PFSK-1 (cell line): ENCODE measurements around the gene SULT2B1.

ENCODE experiments used
- FOXP2 ChIP-seq: optimal IDR thresholded peaks from 2 replicates; pipeline ENCODE3; 2011; ENCODE audit warnings: borderline replicate concordance, control low read depth, inconsistent platforms; ENCODE audit not compliant: insufficient read depth; ENCODE audit errors: extremely low read length, extremely low read depth
- POLR2AphosphoS5 ChIP-seq: IDR thresholded peaks from 2 replicates; pipeline ENCODE4 v1.6.1; 2012; ENCODE audit warnings: low read depth, mild to moderate bottlenecking, control low read depth, low read length, moderate library complexity
- SIN3A ChIP-seq: IDR thresholded peaks from 2 replicates; pipeline ENCODE4 v1.6.1; 2012; ENCODE audit warnings: mild to moderate bottlenecking, low read length, moderate library complexity, borderline replicate concordance; ENCODE audit not compliant: insufficient read depth
- TAF1 ChIP-seq: IDR thresholded peaks from 2 replicates; pipeline ENCODE4 v1.6.1; 2012; ENCODE audit warnings: low read length, control low read depth, borderline replicate concordance; ENCODE audit not compliant: insufficient read depth
- TF ChIP-seq, protein P1 (sequence below), 2 experiments: IDR thresholded peaks; 2 replicates each; pipeline versions ENCODE4 v1.6.1 to v1.8.0; 2011 to 2012; ENCODE audit warnings: low read depth in 2 of 2, low read length in 2 of 2, control low read depth in 1 of 2, inconsistent platforms in 1 of 2, mild to moderate bottlenecking in 1 of 2, moderate library complexity in 1 of 2; ENCODE audit not compliant: insufficient read depth in 1 of 2

Gene SULT2B1

DNA sequence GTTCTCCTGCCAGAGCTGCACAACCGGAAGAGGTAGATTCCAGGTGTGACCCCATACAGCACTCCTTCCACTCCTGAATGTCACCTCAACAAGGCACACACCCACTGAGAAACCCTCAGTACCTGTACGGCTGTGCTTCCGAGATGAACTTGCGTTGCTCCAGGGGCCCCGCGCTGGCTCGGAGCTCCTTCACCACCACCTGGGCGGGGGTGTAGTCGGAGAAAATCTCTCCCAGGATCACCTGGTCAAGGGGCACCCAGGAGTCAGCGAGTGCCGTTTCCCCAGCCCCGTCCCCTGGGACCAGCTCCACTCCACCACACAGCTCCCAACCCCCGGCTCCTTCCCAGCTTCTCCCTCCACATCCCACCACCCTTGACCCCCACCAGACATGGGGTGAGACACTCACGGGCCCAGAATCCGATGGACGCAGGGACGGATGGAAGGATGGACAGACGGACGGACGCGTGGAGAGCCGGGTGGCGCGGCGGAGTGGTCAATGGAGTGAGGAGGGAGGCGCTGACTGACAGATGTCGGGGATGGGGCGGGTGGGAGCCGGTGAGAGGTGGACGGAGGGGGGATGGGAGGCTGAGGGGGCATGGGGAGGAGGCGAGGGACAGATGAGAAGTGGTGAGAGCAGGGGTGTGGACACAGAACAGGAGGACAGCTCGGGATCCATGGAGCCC lies 43.1 kb upstream of the SULT2B1 start:
- no peak for TF ChIP-seq FOXP2
- TF ChIP-seq SIN3A, result no peak
- no peak for TF ChIP-seq TAF1
- TF ChIP-seq, protein P1, sequence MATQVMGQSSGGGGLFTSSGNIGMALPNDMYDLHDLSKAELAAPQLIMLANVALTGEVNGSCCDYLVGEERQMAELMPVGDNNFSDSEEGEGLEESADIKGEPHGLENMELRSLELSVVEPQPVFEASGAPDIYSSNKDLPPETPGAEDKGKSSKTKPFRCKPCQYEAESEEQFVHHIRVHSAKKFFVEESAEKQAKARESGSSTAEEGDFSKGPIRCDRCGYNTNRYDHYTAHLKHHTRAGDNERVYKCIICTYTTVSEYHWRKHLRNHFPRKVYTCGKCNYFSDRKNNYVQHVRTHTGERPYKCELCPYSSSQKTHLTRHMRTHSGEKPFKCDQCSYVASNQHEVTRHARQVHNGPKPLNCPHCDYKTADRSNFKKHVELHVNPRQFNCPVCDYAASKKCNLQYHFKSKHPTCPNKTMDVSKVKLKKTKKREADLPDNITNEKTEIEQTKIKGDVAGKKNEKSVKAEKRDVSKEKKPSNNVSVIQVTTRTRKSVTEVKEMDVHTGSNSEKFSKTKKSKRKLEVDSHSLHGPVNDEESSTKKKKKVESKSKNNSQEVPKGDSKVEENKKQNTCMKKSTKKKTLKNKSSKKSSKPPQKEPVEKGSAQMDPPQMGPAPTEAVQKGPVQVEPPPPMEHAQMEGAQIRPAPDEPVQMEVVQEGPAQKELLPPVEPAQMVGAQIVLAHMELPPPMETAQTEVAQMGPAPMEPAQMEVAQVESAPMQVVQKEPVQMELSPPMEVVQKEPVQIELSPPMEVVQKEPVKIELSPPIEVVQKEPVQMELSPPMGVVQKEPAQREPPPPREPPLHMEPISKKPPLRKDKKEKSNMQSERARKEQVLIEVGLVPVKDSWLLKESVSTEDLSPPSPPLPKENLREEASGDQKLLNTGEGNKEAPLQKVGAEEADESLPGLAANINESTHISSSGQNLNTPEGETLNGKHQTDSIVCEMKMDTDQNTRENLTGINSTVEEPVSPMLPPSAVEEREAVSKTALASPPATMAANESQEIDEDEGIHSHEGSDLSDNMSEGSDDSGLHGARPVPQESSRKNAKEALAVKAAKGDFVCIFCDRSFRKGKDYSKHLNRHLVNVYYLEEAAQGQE (IDR thresholded peaks at IDR 0.05; ENCODE audit: insufficient read depth in 1 of 2, low read depth in 2 of 2, low read length in 2 of 2), result no peak
- TF ChIP-seq POLR2AphosphoS5, result no peak

DNA sequence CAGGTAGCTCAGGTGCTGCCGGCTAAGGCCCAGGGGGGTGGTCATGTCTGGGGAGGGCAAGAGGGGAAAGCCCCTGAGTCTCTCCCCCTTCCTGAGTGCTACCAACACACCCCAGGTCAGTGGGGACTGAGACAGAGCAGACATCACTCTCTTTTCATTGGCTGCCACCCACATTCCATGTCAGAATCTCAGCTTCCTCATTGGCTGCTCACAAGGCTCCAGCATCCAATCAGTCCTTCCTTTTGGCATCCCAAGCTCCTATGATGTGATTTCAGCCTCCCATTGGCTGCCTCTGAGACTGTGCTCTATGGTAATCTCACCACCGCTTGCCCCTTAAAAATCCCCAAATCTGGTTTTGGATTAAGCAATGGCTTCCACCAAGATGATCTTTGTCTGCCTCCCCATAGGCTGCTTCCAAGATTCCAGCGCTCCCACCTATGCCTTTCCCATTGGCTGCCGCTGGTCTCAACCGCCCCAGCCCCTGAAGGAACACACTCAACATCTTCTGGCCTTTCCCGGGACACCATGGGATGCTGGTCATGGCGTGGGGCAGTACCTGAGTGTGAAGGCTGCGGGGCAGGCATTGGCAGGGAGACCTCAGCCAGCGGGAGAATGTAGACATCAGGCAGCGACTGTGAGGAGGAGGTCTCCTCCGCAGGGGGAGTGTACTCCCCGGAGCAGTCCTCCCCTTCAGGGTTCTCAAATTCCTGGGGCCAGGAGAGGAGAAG lies 42.3 kb upstream of the SULT2B1 start:
- TF ChIP-seq TAF1 (no peak), POLR2AphosphoS5 (no peak), SIN3A (no peak), FOXP2 (no peak)
- TF ChIP-seq, protein P1 (IDR thresholded peaks at IDR 0.05; ENCODE audit: insufficient read depth in 1 of 2, low read depth in 2 of 2, low read length in 2 of 2), result no peak

DNA sequence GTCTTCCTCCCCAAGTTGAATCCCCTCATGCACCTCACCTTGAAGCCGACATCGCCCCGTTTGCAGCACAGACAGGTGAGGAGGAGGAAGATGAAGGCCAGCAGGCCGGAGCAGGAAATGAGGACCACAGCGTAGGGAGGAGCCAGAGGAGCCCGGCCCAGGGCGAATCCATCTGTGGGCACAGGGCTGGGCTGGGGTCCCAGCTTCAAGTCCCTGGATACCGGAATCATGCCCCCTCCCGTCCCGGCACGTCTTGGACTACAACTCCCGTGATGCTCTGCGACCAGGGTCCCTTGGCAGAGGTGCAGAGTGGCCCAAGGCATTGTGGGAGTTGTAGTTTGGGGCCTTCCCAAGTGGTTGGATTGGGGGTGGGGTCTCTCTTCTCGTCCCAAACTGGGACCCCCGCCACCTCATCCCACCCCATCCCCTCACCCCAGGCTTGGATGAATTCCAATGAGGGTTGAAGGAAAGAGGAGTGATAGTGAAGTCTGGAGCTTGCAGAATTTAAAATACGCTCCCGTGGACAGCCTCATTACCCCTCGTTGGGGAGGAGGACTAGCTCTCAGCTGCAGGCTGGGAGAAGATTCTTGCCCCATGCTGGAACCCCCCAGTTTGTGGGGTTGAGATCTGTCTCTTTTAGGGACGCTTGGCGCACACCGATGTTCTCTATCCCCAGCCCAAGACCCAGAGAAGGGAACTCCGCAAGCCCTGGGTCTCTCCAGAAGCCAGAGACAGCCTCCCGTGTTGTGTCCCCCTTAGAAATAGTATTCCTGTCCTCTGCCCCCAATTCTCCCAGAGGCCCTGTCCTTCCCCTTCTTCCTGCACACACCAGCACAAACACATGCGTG lies 41.3 kb upstream of the SULT2B1 start:
- TF ChIP-seq FOXP2, result no peak
- no peak for TF ChIP-seq SIN3A
- no peak for TF ChIP-seq POLR2AphosphoS5
- no peak for TF ChIP-seq TAF1
- TF ChIP-seq, protein P1 (IDR thresholded peaks at IDR 0.05; ENCODE audit: insufficient read depth in 1 of 2, low read depth in 2 of 2, low read length in 2 of 2), result no peak

DNA sequence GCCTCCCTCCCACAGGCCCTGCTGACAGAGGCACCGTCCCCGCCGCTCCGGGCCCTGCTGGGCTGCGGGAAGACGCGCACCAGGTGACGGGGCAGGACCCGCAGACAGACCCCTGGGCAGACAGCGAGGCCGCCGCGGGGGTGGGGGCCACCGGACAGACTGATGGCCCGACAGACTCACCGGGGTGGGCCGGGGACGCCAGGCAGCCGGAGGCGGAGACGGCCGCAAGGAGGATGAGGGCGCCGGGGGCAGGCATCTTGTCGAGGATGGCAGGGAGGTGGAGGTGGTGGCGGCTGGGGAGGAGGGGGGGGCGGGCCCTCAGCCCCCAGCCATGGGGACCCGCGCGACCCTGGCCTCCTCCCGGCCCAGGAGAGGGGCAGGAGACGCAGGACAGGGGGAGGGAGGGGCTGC lies 40.6 kb upstream of the SULT2B1 start:
- TF ChIP-seq TAF1 (no peak), FOXP2 (no peak), SIN3A (no peak), POLR2AphosphoS5 (no peak)
- TF ChIP-seq, protein P1 (IDR thresholded peaks at IDR 0.05; ENCODE audit: insufficient read depth in 1 of 2, low read depth in 2 of 2, low read length in 2 of 2), result no peak
